22Rv1 (cell line): ENCODE measurements around the gene ATG9B.

Experiments
- ZFX ChIP-seq: fragments of 450-650 bp; IDR thresholded peaks from 2 replicates; pipeline ENCODE4 v1.6.1; 2017; ENCODE audit warnings: antibody characterized with exemption, borderline replicate concordance
- TF ChIP-seq, protein P1 (sequence below): fragments of 450-650 bp; IDR thresholded peaks from 2 replicates; pipeline ENCODE4 v1.5.1; 2017; ENCODE audit warnings: mild to moderate bottlenecking

DNA sequence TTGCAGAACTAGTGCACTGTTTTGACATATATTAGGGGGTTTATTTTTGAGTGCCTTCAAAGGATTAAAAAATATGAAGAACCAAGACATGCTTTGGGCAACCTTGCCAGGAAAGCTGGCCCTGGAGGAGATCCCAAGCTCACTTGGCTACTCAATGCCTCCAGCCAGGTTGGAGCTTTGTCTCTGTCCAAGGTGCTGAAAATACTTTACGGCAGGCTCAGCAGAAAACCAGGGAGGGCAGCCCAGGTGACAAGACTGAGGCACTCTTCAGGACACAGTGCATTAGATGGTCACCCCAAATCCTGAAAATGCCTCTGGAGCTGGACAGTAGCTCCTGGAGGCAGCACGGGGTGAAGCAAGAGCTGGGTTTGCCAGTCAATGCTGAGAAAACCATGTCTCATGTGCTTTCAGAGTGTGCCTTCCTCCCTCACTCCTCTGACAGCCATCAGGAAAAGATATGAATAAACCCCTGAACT, 40.4 kb downstream of the ATG9B start:
- TF ChIP-seq, protein P1, sequence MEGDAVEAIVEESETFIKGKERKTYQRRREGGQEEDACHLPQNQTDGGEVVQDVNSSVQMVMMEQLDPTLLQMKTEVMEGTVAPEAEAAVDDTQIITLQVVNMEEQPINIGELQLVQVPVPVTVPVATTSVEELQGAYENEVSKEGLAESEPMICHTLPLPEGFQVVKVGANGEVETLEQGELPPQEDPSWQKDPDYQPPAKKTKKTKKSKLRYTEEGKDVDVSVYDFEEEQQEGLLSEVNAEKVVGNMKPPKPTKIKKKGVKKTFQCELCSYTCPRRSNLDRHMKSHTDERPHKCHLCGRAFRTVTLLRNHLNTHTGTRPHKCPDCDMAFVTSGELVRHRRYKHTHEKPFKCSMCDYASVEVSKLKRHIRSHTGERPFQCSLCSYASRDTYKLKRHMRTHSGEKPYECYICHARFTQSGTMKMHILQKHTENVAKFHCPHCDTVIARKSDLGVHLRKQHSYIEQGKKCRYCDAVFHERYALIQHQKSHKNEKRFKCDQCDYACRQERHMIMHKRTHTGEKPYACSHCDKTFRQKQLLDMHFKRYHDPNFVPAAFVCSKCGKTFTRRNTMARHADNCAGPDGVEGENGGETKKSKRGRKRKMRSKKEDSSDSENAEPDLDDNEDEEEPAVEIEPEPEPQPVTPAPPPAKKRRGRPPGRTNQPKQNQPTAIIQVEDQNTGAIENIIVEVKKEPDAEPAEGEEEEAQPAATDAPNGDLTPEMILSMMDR: no peak
- no peak for TF ChIP-seq ZFX
